Mesodermal cell (in vitro differentiated cells): ENCODE data around the gene DENND2A.

ENCODE experiments used
- H3K27ac ChIP-seq: 2 replicates; pipeline ENCODE4 v1.7.0; 2013; ENCODE audit warnings: mild to moderate bottlenecking, low read depth, low read length, moderate library complexity; ENCODE audit not compliant: severe bottlenecking
- H3K36me3 ChIP-seq: 2 replicates; pipeline ENCODE4 v1.7.1; 2013; ENCODE audit warnings: mild to moderate bottlenecking, low read length, moderate library complexity; ENCODE audit not compliant: control insufficient read depth, insufficient read depth
- H3K4me1 ChIP-seq: one replicate; pipeline ENCODE4 v1.7.1; 2013; ENCODE audit warnings: mild to moderate bottlenecking, low read length; ENCODE audit not compliant: insufficient read depth, control insufficient read depth, poor library complexity, severe bottlenecking
- H3K4me3 ChIP-seq: 2 replicates; pipeline ENCODE4 v1.7.0; 2013; ENCODE audit warnings: low read length, control low read depth, mild to moderate bottlenecking; ENCODE audit not compliant: insufficient read depth, poor library complexity, severe bottlenecking; ENCODE audit errors: extremely low read depth
- H3K9me3 ChIP-seq: 2 replicates; pipeline ENCODE4 v1.7.1; 2013; ENCODE audit warnings: mild to moderate bottlenecking, low read length, moderate library complexity; ENCODE audit not compliant: control insufficient read depth
- WGBS, 2 experiments: methylation state at CpG; one replicate each; pipeline ENCODE4 v1.1.5; 2013; ENCODE audit warnings: missing lambda C conversion rate in 2 of 2; ENCODE audit not compliant: insufficient coverage in 2 of 2; 5-methylcytosine and 5-hydroxymethylcytosine counted together

Gene DENND2A

GRCh38 chr7:140601566-140602174 is 38.9 kb downstream of the DENND2A start:
- Histone ChIP-seq H3K4me1 (peaks cover 5% of the 10 kb centered on the region), H3K36me3 (peaks cover 36% of the 10 kb centered on the region), H3K4me3 (no peak overlapping the region), H3K9me3 (no peaks in the 10 kb centered on the region), H3K27ac (no peak overlapping the region)
- 89 to 92% methylated on average over 17 to 20 of the region's 21 CpGs for WGBS, 2 experiments

- Histone ChIP-seq H3K9me3 (no peaks in the 10 kb centered on the region), H3K4me3 (no peak overlapping the region), H3K4me1 (peaks cover 5% of the 10 kb centered on the region), H3K36me3 (peaks cover 39% of the 10 kb centered on the region), H3K27ac (no peak overlapping the region)
- WGBS, 2 experiments = 100% methylated on average over 3 of the region's 3 CpGs
Observed at GRCh38 chr7:140600341-140600740, 40.3 kb downstream of the DENND2A start.

GRCh38 chr7:140597428-140597949 is 43.1 kb downstream of the DENND2A start:
- peaks cover 32% of the 10 kb centered on the region for H3K36me3 ChIP-seq
- WGBS, 2 experiments = 85 to 94% methylated on average over 3 of the region's 5 CpGs
- no peaks in the 10 kb centered on the region for H3K9me3 ChIP-seq
- peaks cover 5% of the 10 kb centered on the region for H3K4me1 ChIP-seq
- H3K27ac ChIP-seq = no peak overlapping the region
- H3K4me3 ChIP-seq = no peak overlapping the region

DNA sequence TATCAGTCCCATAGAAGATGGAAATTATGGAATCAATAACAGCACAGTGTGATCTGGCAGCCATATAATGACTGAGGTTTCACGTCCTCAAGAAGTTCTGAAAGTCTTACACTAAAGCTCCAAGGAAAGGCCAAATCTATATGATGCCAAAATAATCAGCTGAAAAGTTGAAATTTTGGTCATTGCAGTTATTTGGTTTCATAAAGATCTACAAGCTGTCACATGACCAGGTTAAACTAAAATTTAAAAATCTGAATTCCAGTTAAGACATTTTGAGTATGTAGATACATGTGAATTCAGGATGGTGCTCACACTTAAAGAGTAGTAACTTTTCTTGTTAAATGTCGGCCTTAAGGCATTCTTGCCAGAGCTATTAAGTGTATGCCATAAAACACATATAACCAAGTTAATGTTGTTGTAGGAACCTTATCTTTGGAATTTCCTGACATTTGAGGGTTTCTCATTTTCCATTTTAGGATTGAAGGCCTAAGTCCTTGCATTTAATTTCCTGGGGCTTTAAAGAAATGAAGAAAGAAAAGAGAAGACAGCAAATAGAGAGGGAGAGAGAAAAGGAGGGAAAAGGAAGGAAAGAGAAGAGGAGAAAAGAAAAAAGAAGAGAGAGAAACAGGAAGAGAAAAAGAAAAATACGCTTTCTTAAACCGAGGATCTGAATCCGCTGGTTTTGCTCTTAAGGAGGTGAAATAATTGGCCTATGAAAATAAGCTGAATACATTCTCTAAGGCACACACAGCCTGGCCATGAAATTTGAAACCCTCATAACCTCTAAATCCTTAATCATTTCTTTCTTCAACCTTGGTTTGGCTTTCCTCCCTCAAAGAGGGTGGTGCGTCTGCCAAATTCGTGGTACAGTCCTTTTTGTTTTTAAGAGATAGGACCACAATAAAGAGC is 43.8 kb downstream of the DENND2A start:
- H3K36me3 ChIP-seq = peaks cover 25% of the 10 kb centered on the region
- no peaks in the 10 kb centered on the region for H3K9me3 ChIP-seq
- 98 to 100% methylated on average over 3 to 4 of the region's 7 CpGs for WGBS, 2 experiments
- H3K4me3 ChIP-seq = no peak overlapping the region
- H3K27ac ChIP-seq = no peak overlapping the region
- peaks cover 5% of the 10 kb centered on the region for H3K4me1 ChIP-seq

DNA sequence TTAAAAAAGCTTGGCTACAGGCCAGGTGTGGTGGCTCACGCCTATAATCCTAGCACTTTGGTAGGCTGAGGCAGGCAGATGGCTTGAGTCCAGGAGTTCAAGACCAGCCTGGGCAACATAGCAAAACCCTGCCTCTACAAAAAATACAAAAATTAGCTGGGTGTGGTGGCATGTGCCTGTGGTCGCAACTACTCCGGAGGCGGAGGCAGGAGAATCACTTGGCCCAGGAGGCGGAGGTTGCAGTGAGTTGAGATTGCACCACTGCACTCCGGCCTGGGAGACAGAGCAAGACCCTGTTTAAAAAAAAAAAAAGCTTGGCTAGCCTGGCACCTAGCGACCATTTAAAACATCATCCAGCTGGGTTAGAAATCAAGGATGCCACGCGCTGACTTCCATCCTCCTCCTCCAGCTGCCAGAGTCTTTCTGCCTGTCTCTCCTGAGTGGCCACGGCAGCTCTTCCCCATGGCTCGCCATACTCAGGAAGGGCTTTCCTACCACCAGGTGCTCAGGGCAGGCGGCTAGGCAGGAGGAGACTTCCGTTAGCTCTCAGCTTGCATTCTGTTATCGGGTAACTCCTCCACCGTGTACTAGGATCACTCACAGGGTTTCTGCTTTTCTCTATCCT is 45.0 kb downstream of the DENND2A start:
- Histone ChIP-seq H3K27ac (no peak overlapping the region), H3K9me3 (no peaks in the 10 kb centered on the region), H3K4me1 (peaks cover 5% of the 10 kb centered on the region), H3K4me3 (no peak overlapping the region), H3K36me3 (peaks cover 18% of the 10 kb centered on the region)
- 92 to 96% methylated on average over 12 to 15 of the region's 15 CpGs for WGBS, 2 experiments

GRCh38 chr7:140594131-140594691 is 46.4 kb downstream of the DENND2A start:
- 89 to 94% methylated on average over 8 to 10 of the region's 13 CpGs for WGBS, 2 experiments
- Histone ChIP-seq H3K4me1 (peaks cover 5% of the 10 kb centered on the region), H3K9me3 (no peaks in the 10 kb centered on the region), H3K27ac (no peak overlapping the region), H3K4me3 (no peak overlapping the region), H3K36me3 (peaks cover 11% of the 10 kb centered on the region)

DNA sequence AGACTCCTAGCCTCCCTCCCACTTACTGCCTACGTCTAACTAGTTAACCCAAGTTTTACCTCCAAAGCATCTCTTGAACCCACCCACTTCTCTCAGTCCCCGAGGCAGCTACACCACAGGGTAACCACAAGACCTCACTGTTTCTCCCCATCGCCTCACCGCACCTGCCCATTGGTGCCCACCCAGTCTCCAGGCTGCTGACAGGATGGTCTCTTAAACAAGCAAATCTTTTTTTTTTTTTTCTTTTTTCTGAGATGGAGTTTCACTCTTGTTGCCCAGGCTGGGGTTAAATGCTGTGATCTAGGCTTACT is 47.0 kb downstream of the DENND2A start:
- no peak overlapping the region for H3K27ac ChIP-seq
- H3K36me3 ChIP-seq = peaks cover 11% of the 10 kb centered on the region
- WGBS, 2 experiments = 93 to 94% methylated on average over 4 of the region's 4 CpGs
- H3K9me3 ChIP-seq = no peaks in the 10 kb centered on the region
- no peak overlapping the region for H3K4me3 ChIP-seq
- H3K4me1 ChIP-seq = peaks cover 5% of the 10 kb centered on the region

DNA sequence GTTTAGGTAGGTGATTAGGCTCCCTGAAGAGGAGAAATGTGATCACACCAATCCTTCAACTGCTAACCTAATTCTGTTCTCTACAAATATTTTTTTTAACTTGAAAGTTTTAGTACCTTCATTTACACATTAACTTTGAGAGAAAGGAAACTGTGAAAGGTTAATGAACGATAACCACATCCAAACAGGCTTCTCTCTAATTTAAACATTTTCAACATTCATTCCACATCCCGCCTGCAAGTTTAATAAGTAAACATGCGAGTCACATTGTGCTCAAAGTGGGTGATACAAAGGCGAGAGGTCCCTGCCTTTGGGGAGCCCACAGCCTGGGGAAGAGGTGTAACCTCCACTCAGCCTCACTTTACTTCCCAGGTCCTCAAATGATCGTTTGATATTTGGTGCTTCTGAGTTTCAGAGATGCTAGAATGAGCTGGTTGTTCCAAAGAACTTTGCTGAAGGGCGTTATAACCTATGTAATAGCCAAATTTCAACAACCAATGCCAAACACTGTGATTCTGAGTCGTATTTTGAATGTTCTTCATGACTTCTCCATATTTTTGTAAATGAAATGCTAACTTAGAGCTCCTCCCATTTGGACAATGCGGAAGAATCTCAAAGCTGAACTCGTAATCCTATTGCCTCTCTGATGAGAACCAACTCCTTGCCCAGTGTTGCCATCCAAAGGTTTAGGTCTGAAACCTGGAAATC is 47.5 kb downstream of the DENND2A start:
- WGBS, 2 experiments = 88 to 97% methylated on average over 4 to 7 of the region's 9 CpGs
- Histone ChIP-seq H3K36me3 (peaks cover 11% of the 10 kb centered on the region), H3K4me3 (no peak overlapping the region), H3K27ac (no peak overlapping the region), H3K9me3 (no peaks in the 10 kb centered on the region), H3K4me1 (peaks cover 5% of the 10 kb centered on the region)

DNA sequence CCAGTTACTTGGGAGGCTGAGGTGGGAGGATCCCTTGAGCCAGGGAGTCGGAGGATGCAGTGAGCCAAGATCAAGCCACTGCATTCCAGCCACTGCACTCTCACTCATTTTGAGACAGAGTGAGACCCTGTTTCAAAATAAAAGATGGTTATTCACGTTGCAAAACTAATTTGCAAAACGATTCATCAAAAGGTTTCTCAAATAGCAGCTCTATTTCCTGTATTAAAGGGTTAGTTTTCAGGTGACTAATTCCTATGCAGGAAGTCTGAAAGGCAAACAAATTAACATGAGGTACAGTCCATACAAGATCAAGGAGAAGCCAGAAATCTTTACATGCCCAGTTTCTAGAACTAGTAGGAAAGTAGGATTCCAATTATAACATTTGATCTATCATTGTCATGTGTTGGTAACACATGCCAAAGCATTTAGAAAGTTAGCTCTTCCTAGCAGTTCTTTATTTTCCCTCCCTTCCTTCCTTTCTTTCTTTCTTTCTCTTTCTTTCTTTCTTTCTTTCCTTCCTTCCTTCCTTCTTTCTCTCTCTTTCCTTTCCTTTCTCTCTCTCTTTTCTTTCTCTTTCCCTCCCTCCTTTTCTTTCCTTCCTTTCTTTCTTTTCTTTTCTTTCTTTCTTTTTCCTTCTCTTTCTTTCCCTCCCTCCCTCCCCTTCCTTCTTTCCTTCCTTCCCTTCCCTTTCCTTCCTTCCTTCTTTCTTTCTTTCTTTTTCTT is 49.3 kb downstream of the DENND2A start:
- H3K36me3 ChIP-seq = peaks cover 28% of the 10 kb centered on the region
- 94 to 95% methylated on average over 3 of the region's 3 CpGs for WGBS, 2 experiments
- H3K27ac ChIP-seq = no peak overlapping the region
- H3K4me3 ChIP-seq = no peak overlapping the region
- H3K4me1 ChIP-seq = no peaks in the 10 kb centered on the region
- no peaks in the 10 kb centered on the region for H3K9me3 ChIP-seq

GRCh38 chr7:140587243-140587642 is 53.4 kb downstream of the DENND2A start:
- Histone ChIP-seq H3K9me3 (no peaks in the 10 kb centered on the region), H3K4me1 (no peaks in the 10 kb centered on the region), H3K4me3 (no peak overlapping the region), H3K27ac (no peak overlapping the region), H3K36me3 (peaks cover 48% of the 10 kb centered on the region)
- WGBS, 2 experiments = 95 to 96% methylated on average over 6 to 7 of the region's 9 CpGs
